ENCODE measurements around the gene GFAP.
"Not testable (repeated sequence)": the region's sequence is repeated elsewhere in the genome, so short reads cannot be mapped to it uniquely, and the experiment has no call there.

Gene GFAP

GRCh38 chr17:44915321-44915726 lies at the start of gene GFAP:
TSS of gene GFAP (minus strand) at chr17:44915500. CDS start at chr17:44915486, 14 bp downstream.
- no peak for DNase-seq

- no peak for DNase-seq
These were observed 46.6 kb upstream of the GFAP start for GRCh38 chr17:44961921-44962350.

- DNase-seq, result no peak
These were observed 45.4 kb upstream of the GFAP start for GRCh38 chr17:44960691-44961090.

GRCh38 chr17:44959821-44960531 lies 44.7 kb upstream of the GFAP start:
- DNase-seq, result no peak

GRCh38 chr17:44956998-44957981 lies 42.0 kb upstream of the GFAP start:
- no peak for DNase-seq

GRCh38 chr17:44955674-44956425 lies 40.5 kb upstream of the GFAP start:
- DNase-seq, result no peak

GRCh38 chr17:44952946-44953475 lies 37.7 kb upstream of the GFAP start:
- no peak for DNase-seq

GRCh38 chr17:44948315-44948795 lies 33.1 kb upstream of the GFAP start:
- no peak for DNase-seq

- DNase-seq, result peak; percentile 22 to 51
These were observed 32.4 kb upstream of the GFAP start, which contains the start of gene KIF18B for GRCh38 chr17:44947461-44948314. TSS of gene KIF18B (minus strand) at chr17:44947773. CDS start at chr17:44936344, 11,429 bp downstream.

GRCh38 chr17:44945652-44946051 lies 30.4 kb upstream of the GFAP start:
- not testable (repeated sequence) for DNase-seq

GRCh38 chr17:44942456-44942855 lies 27.2 kb upstream of the GFAP start:
- DNase-seq, result no peak

- no peak for DNase-seq
These were observed 26.5 kb upstream of the GFAP start for GRCh38 chr17:44941712-44942331.

GRCh38 chr17:44940768-44941167 lies 25.5 kb upstream of the GFAP start:
- DNase-seq, result no peak

GRCh38 chr17:44940317-44940716 lies 25.0 kb upstream of the GFAP start:
- DNase-seq, result no peak

GRCh38 chr17:44935116-44935515 lies 19.8 kb upstream of the GFAP start:
- DNase-seq, result no peak

GRCh38 chr17:44934745-44935105 lies 19.4 kb upstream of the GFAP start:
- DNase-seq, result no peak

- DNase-seq, result no peak
These were observed 18.8 kb upstream of the GFAP start for GRCh38 chr17:44933824-44934744.

- DNase-seq, result no peak
These were observed 17.4 kb upstream of the GFAP start for GRCh38 chr17:44932787-44933097.

GRCh38 chr17:44932096-44932786 lies 16.9 kb upstream of the GFAP start:
- DNase-seq, result no peak

All from cerebellar nuclear complex (tissue), 1 donor.